HepG2 (cell line): ENCODE measurements around the gene EIF3B. TPM values are rescaled to one million over a fixed set of nuclear protein-coding genes. Genes with fewer than 3 reads are reported as not detected.
A peak's percentile ranks its signal among the peaks of the same experiment; 100 is the strongest.

Experiments used
- ERF ChIP-seq: IDR thresholded peaks from 2 replicates; pipeline ENCODE4 v1.6.1; 2018; ENCODE audit warnings: missing biosample characterization, missing genetic modification reagents
- GPN1 ChIP-seq: sonication (generic); formaldehyde crosslinking; IDR thresholded peaks from 2 replicates; pipeline ENCODE4 v1.5.1; 2020; ENCODE audit warnings: missing genetic modification reagents, borderline replicate concordance
- HCFC1 ChIP-seq: fragments of 150-350 bp; IDR thresholded peaks from 2 replicates; pipeline ENCODE4 v1.6.1; 2014; ENCODE audit warnings: low read depth, low read length
- HNRNPL ChIP-seq: fragments of 200-400 bp; formaldehyde crosslinking; IDR thresholded peaks from 2 replicates; pipeline ENCODE4 v1.6.1; 2017; ENCODE audit warnings: mild to moderate bottlenecking, low read depth, low read length
- HOXD1 ChIP-seq: sonication (generic); formaldehyde crosslinking; IDR thresholded peaks from 2 replicates; pipeline ENCODE4 v1.5.0; 2020; ENCODE audit warnings: missing genetic modification reagents
- JARID2 ChIP-seq: sonication (generic); formaldehyde crosslinking; IDR thresholded peaks from 2 replicates; pipeline ENCODE4 v1.8.1; 2023; ENCODE audit warnings: missing genetic modification reagents, inconsistent platforms; ENCODE audit not compliant: insufficient replicate concordance
- MIER3 ChIP-seq: IDR thresholded peaks from 2 replicates; pipeline ENCODE4 v1.6.1; 2016; ENCODE audit warnings: missing compliant biosample characterization, borderline replicate concordance
- NR2F2 ChIP-seq: IDR thresholded peaks from 2 replicates; pipeline ENCODE4 v1.6.1; 2012; ENCODE audit warnings: low read depth, inconsistent platforms, borderline replicate concordance
- POLR2AphosphoS5 ChIP-seq: IDR thresholded peaks from 2 replicates; pipeline ENCODE4 v1.6.1; 2012; ENCODE audit warnings: low read depth, low read length
- RFX3 ChIP-seq: IDR thresholded peaks from 2 replicates; pipeline ENCODE4 v1.6.1; 2016; ENCODE audit warnings: missing biosample characterization, missing genetic modification reagents
- RFXANK ChIP-seq: IDR thresholded peaks from 2 replicates; pipeline ENCODE4 v1.6.1; 2016
- RORA ChIP-seq: sonication (generic); formaldehyde crosslinking; IDR thresholded peaks from 2 replicates; pipeline ENCODE4 v1.5.0; 2020; ENCODE audit warnings: mild to moderate bottlenecking, missing genetic modification reagents, moderate library complexity
- TARDBP ChIP-seq: sonication (generic); formaldehyde crosslinking; IDR thresholded peaks from 2 replicates; pipeline ENCODE4 v1.8.0; 2022; ENCODE audit warnings: mild to moderate bottlenecking, missing genetic modification reagents
- THYN1 ChIP-seq: sonication (generic); formaldehyde crosslinking; IDR thresholded peaks from 2 replicates; pipeline ENCODE4 v1.8.1; 2023; ENCODE audit warnings: low read depth, mild to moderate bottlenecking, moderate library complexity, missing genetic modification reagents, borderline replicate concordance
- ZBTB3 ChIP-seq: sonication (generic); formaldehyde crosslinking; IDR thresholded peaks from 2 replicates; pipeline ENCODE4 v1.4.0; 2020; ENCODE audit warnings: low read depth, mild to moderate bottlenecking, moderate library complexity, missing genetic modification reagents, borderline replicate concordance
- ZNF180 ChIP-seq: sonication (generic); formaldehyde crosslinking; IDR thresholded peaks from 2 replicates; pipeline ENCODE4 v1.4.0; 2020; ENCODE audit warnings: low read depth, missing genetic modification reagents, borderline replicate concordance
- ZNF253 ChIP-seq: sonication (generic); formaldehyde crosslinking; IDR thresholded peaks from 2 replicates; pipeline ENCODE4 v1.8.0; 2022; ENCODE audit warnings: mild to moderate bottlenecking, missing genetic modification reagents, borderline replicate concordance
- ZNF274 ChIP-seq: sonication (generic); formaldehyde crosslinking; IDR thresholded peaks from 2 replicates; pipeline ENCODE4 v1.5.1; 2020; ENCODE audit warnings: mild to moderate bottlenecking, missing genetic modification reagents
- ZNF296 ChIP-seq: sonication (generic); formaldehyde crosslinking; conservative IDR thresholded peaks from 2 replicates; pipeline ENCODE4 v1.5.0; 2020; ENCODE audit warnings: mild to moderate bottlenecking, missing genetic modification reagents
- ZNF75D ChIP-seq: sonication (generic); formaldehyde crosslinking; IDR thresholded peaks from 2 replicates; pipeline ENCODE4 v1.8.1; 2023; ENCODE audit warnings: missing genetic modification reagents, mild to moderate bottlenecking, borderline replicate concordance
- ZNF766 ChIP-seq: sonication (generic); formaldehyde crosslinking; IDR thresholded peaks from 2 replicates; pipeline ENCODE4 v1.5.0; 2020; ENCODE audit warnings: missing genetic modification reagents, borderline replicate concordance
- ZNF772 ChIP-seq: sonication (generic); formaldehyde crosslinking; IDR thresholded peaks from 2 replicates; pipeline ENCODE4 v1.5.0; 2020; ENCODE audit warnings: mild to moderate bottlenecking, missing genetic modification reagents
- polyA plus RNA-seq, 8 experiments: library from polyadenylated mRNA; depleted of rRNA in 3 of 8; stranded (reverse) in 7 of 8; unstranded in 1 of 8; fragments of >200 nt; fragmentation: Illumina TruSeq in 4 of 8; extraction: Trizol in 4 of 8; gene quantifications; 2 replicates each; pipeline versions ENCODE4 v1.2.1 to v1.2.3, GENCODE V29; 2011 to 2016; ENCODE audit warnings: low read depth in 4 of 8, missing spikeins in 1 of 8, mixed read lengths in 1 of 8; ENCODE audit not compliant: insufficient read depth in 1 of 8
- total RNA-seq, 5 experiments: library from RNA; depleted of rRNA; stranded (reverse); fragments of >200 nt; fragmentation: Illumina TruSeq; extraction: Trizol; gene quantifications; 2 replicates each; pipeline ENCODE4 v1.2.3, GENCODE V29; 2016; ENCODE audit warnings: low read depth in 1 of 5
- TF ChIP-seq, protein P1 (sequence below): sonication (generic); formaldehyde crosslinking; IDR thresholded peaks from 2 replicates; pipeline ENCODE4 v1.4.0; 2020; ENCODE audit warnings: missing genetic modification reagents
- TF ChIP-seq, protein P2 (sequence below): sonication (generic); formaldehyde crosslinking; IDR thresholded peaks from 2 replicates; pipeline ENCODE4 v1.5.0; 2020; ENCODE audit warnings: mild to moderate bottlenecking, low read depth, missing genetic modification reagents, borderline replicate concordance
- TF ChIP-seq, protein P3 (sequence below): sonication (generic); formaldehyde crosslinking; IDR thresholded peaks from 2 replicates; pipeline ENCODE4 v1.8.0; 2022; ENCODE audit warnings: mild to moderate bottlenecking, missing genetic modification reagents, borderline replicate concordance

The EIF3B gene
- total and polyA plus RNA-seq, 2 of the 13 experiments (the other 11 are each of a cell fraction or from before 2014, with no cell fraction given): 92.2 to 241 TPM

DNA sequence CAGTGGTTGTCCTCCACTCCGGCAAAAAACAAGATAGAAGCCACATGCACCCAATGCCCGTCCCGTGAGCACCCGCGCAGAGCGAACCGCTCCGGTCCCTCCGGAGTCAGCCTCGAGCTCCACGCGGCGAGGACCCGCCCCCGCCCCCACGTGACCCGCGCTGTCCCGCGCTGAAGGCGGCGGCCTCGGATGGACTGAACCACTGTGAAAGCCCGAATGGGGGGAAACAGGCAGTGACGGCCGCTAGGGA lies 766 bp upstream of the EIF3B start (continued):
- TF ChIP-seq HOXD1 (CRISPR knock-in tag) (peak; percentile 85; the same call in 1 of the 2 replicates), TARDBP (CRISPR knock-in tag) (peak; percentile 52), ZNF253 (CRISPR knock-in tag) (peak; percentile 88), ZBTB3 (CRISPR knock-in tag) (no peak), ZNF274 (0 out of 2 replicates have a peak, but pooled peaks have one; percentile 44), ZNF75D (CRISPR knock-in tag) (no peak), RORA (CRISPR knock-in tag) (no peak), ZNF180 (CRISPR knock-in tag) (0 out of 2 replicates have a peak, but pooled peaks have one; percentile 59), GPN1 (CRISPR knock-in tag) (no peak), ZNF766 (peak; percentile 88), ERF (peak; percentile 84), NR2F2 (peak; percentile 45; the same call in 1 of the 2 replicates), JARID2 (CRISPR knock-in tag) (no peak), RFX3 (CRISPR knock-in tag) (no peak), ZNF296 (CRISPR knock-in tag) (peak; percentile 73), MIER3 (CRISPR knock-in tag) (peak; percentile 11; the same call in 1 of the 2 replicates), HNRNPL (no peak), HCFC1 (no peak), RFXANK (CRISPR knock-in tag) (0 out of 2 replicates have a peak, but pooled peaks have one; percentile 53), ZNF772 (no peak; the same call in 1 of the 2 replicates), THYN1 (0 out of 2 replicates have a peak, but pooled peaks have one; percentile 40), POLR2AphosphoS5 (peak; percentile 94)
- TF ChIP-seq, protein P1, sequence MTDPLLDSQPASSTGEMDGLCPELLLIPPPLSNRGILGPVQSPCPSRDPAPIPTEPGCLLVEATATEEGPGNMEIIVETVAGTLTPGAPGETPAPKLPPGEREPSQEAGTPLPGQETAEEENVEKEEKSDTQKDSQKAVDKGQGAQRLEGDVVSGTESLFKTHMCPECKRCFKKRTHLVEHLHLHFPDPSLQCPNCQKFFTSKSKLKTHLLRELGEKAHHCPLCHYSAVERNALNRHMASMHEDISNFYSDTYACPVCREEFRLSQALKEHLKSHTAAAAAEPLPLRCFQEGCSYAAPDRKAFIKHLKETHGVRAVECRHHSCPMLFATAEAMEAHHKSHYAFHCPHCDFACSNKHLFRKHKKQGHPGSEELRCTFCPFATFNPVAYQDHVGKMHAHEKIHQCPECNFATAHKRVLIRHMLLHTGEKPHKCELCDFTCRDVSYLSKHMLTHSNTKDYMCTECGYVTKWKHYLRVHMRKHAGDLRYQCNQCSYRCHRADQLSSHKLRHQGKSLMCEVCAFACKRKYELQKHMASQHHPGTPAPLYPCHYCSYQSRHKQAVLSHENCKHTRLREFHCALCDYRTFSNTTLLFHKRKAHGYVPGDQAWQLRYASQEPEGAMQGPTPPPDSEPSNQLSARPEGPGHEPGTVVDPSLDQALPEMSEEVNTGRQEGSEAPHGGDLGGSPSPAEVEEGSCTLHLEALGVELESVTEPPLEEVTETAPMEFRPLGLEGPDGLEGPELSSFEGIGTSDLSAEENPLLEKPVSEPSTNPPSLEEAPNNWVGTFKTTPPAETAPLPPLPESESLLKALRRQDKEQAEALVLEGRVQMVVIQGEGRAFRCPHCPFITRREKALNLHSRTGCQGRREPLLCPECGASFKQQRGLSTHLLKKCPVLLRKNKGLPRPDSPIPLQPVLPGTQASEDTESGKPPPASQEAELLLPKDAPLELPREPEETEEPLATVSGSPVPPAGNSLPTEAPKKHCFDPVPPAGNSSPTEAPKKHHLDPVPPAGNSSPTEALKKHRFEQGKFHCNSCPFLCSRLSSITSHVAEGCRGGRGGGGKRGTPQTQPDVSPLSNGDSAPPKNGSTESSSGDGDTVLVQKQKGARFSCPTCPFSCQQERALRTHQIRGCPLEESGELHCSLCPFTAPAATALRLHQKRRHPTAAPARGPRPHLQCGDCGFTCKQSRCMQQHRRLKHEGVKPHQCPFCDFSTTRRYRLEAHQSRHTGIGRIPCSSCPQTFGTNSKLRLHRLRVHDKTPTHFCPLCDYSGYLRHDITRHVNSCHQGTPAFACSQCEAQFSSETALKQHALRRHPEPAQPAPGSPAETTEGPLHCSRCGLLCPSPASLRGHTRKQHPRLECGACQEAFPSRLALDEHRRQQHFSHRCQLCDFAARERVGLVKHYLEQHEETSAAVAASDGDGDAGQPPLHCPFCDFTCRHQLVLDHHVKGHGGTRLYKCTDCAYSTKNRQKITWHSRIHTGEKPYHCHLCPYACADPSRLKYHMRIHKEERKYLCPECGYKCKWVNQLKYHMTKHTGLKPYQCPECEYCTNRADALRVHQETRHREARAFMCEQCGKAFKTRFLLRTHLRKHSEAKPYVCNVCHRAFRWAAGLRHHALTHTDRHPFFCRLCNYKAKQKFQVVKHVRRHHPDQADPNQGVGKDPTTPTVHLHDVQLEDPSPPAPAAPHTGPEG: peak; percentile 65; the same call in 1 of the 2 replicates
- TF ChIP-seq, protein P2, sequence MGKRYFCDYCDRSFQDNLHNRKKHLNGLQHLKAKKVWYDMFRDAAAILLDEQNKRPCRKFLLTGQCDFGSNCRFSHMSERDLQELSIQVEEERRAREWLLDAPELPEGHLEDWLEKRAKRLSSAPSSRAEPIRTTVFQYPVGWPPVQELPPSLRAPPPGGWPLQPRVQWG (CRISPR knock-in tag): no peak
- TF ChIP-seq, protein P3, sequence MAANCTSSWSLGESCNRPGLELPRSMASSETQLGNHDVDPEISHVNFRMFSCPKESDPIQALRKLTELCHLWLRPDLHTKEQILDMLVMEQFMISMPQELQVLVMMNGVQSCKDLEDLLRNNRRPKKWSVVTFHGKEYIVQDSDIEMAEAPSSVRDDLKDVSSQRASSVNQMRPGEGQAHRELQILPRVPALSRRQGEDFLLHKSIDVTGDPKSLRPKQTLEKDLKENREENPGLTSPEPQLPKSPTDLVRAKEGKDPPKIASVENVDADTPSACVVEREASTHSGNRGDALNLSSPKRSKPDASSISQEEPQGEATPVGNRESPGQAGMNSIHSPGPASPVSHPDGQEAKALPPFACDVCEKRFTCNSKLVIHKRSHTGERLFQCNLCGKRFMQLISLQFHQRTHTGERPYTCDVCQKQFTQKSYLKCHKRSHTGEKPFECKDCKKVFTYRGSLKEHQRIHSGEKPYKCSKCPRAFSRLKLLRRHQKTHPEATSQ (CRISPR knock-in tag): 0 out of 2 replicates have a peak, but pooled peaks have one; percentile 71
